ENCODE measurements around the gene FSD1. TPM values are rescaled to one million over a fixed set of nuclear protein-coding genes. Genes with fewer than 3 reads are reported as not detected.

The FSD1 gene
- total RNA-seq, 2 experiments from 2014 or later: 0.98 to 1.0 TPM

- Mint-ChIP-seq H3K27me3 (no peaks in the 10 kb centered on the region), H3K9me3 (no peaks in the 10 kb centered on the region), H3K4me1 (ENCODE audit: low read depth) (no peaks in the 10 kb centered on the region), H3K4me3 (no peak overlapping the region), H3K27ac (no peak overlapping the region), H3K36me3 (ENCODE audit: low read depth) (peaks cover 20% of the 10 kb centered on the region)
- no peak overlapping the region for H3K27ac ChIP-seq (ENCODE audit: low read depth in 1 of 2, low read length in 2 of 2)
- no peak for ATAC-seq (ENCODE audit: poor library complexity)
- POLR2A ChIA-PET: no interaction called here
- no peak for TF ChIP-seq CTCF (IDR thresholded peaks at IDR 0.05)
- H3K4me3 ChIP-seq (ENCODE audit: low read length): no peak overlapping the region
- H3K9me3 ChIP-seq (ENCODE audit: control insufficient read depth in 1 of 2, insufficient read depth in 1 of 2, low read length in 2 of 2): no peaks in the 10 kb centered on the region
- CTCF ChIA-PET: no interaction called here
- no peaks in the 10 kb centered on the region for H3K27me3 ChIP-seq (ENCODE audit: control insufficient read depth in 1 of 2, insufficient read depth in 2 of 2, low read length in 2 of 2)
- H3K36me3 ChIP-seq (ENCODE audit: insufficient read depth, low read length): no peaks in the 10 kb centered on the region
- no peak for DNase-seq
- peaks cover 5% of the 10 kb centered on the region for H3K4me1 ChIP-seq (ENCODE audit: insufficient read depth, low read length)
- intact Hi-C loops (cut with DNase I, micrococcal nuclease): no loop called here
Observed at GRCh38 chr19:4292515-4292914, 11.9 kb upstream of the FSD1 start.

GRCh38 chr19:4294389-4294788 lies 10.0 kb upstream of the FSD1 start:
- Histone ChIP-seq H3K4me3 (ENCODE audit: low read length) (no peak overlapping the region), H3K36me3 (ENCODE audit: insufficient read depth, low read length) (peaks cover 2% of the 10 kb centered on the region), H3K27me3 (ENCODE audit: control insufficient read depth in 1 of 2, insufficient read depth in 2 of 2, low read length in 2 of 2) (no peaks in the 10 kb centered on the region), H3K27ac (ENCODE audit: low read depth in 1 of 2, low read length in 2 of 2) (no peak overlapping the region), H3K9me3 (ENCODE audit: control insufficient read depth in 1 of 2, insufficient read depth in 1 of 2, low read length in 2 of 2) (no peaks in the 10 kb centered on the region), H3K4me1 (ENCODE audit: insufficient read depth, low read length) (peaks cover 11% of the 10 kb centered on the region)
- Mint-ChIP-seq H3K27ac (no peak overlapping the region), H3K4me1 (ENCODE audit: low read depth) (peaks cover 8% of the 10 kb centered on the region), H3K27me3 (no peaks in the 10 kb centered on the region), H3K9me3 (no peaks in the 10 kb centered on the region), H3K4me3 (no peak overlapping the region), H3K36me3 (ENCODE audit: low read depth) (peaks cover 27% of the 10 kb centered on the region)
- ChIA-PET POLR2A (no interaction called here), CTCF (no interaction called here)
- intact Hi-C loops (cut with DNase I, micrococcal nuclease): no loop called here
- no peak for ATAC-seq (ENCODE audit: poor library complexity)
- TF ChIP-seq CTCF (IDR thresholded peaks at IDR 0.05): no peak
- no peak for DNase-seq

DNA sequence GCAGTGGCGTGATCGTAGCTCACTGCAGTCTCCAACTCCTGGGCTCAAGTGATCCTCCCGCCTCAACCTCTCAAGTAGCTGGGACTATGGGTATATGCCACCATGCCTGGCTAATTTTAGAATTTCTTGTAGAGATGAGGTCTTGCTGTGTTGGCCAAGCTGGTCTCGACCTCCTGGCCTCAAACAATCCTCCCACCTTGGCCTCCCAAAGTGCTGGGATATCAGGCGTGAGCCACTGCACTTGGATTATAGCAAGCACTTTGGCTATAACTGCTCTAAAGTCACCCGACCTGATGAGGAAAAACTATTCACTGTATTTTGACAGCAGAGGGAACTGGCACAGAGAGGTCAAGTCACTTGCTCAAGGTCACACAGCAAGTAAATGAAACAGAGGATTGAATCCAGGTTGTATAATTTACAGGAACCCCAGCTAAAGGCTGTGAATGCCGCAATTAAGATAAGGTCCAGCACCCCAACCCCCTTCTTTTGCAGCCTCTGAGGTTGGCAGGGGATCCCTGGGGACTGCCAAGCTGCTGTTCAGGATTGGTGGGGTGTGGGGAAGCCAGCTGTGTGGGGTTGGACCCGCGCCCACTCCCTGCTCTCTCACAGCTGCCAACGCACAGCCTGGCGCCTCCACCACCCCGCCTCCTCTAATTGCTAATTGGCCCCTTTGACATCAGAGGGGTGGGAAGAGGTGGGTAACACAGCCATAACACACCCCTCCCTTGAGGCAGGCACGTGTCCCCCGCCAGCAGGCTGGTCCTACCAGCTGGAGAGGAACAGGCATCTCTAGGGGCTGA lies 8.2 kb upstream of the FSD1 start:
- Mint-ChIP-seq H3K4me3 (no peak overlapping the region), H3K27me3 (no peaks in the 10 kb centered on the region), H3K27ac (peak overlapping the region; percentile 30), H3K9me3 (no peaks in the 10 kb centered on the region), H3K36me3 (ENCODE audit: low read depth) (peaks cover 23% of the 10 kb centered on the region), H3K4me1 (ENCODE audit: low read depth) (peaks cover 16% of the 10 kb centered on the region)
- no peak for DNase-seq
- no peak overlapping the region for H3K27ac ChIP-seq (ENCODE audit: low read depth in 1 of 2, low read length in 2 of 2)
- no peak for ATAC-seq (ENCODE audit: poor library complexity)
- H3K4me1 ChIP-seq (ENCODE audit: insufficient read depth, low read length): peaks cover 14% of the 10 kb centered on the region
- H3K9me3 ChIP-seq (ENCODE audit: control insufficient read depth in 1 of 2, insufficient read depth in 1 of 2, low read length in 2 of 2): no peaks in the 10 kb centered on the region
- no peak overlapping the region for H3K4me3 ChIP-seq (ENCODE audit: low read length)
- peaks cover 2% of the 10 kb centered on the region for H3K36me3 ChIP-seq (ENCODE audit: insufficient read depth, low read length)
- TF ChIP-seq CTCF (IDR thresholded peaks at IDR 0.05): no peak
- ChIA-PET CTCF (no interaction called here), POLR2A (no interaction called here)
- H3K27me3 ChIP-seq (ENCODE audit: control insufficient read depth in 1 of 2, insufficient read depth in 2 of 2, low read length in 2 of 2): no peaks in the 10 kb centered on the region
- intact Hi-C loops (cut with DNase I, micrococcal nuclease): no loop called here

Data from CD4-positive, alpha-beta T cell (primary cell).